ENCODE data around the gene MEGF10.
"Not testable (repeated sequence)": the region's sequence is repeated elsewhere in the genome, so short reads cannot be mapped to it uniquely, and the experiment has no call there.

DNA sequence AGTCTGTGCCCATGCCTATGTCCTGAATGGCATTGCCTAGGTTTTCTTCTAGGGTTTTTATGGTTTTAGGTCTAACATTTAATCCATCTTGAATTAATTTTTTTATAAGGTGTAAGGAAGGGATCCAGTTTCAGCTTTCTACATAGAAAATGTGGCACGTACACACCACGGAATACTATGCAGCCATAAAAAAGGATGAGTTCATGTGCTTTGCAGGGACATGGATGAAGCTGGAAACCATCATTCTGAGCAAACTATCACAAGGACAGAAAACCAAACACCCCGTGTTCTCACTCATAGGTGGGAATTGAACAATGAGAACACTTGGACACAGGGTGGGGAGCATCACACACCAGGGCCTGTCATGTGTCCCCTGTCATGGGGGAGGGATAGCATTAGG lies 26.8 kb downstream of the MEGF10 start:
- TF ChIP-seq, protein P1, sequence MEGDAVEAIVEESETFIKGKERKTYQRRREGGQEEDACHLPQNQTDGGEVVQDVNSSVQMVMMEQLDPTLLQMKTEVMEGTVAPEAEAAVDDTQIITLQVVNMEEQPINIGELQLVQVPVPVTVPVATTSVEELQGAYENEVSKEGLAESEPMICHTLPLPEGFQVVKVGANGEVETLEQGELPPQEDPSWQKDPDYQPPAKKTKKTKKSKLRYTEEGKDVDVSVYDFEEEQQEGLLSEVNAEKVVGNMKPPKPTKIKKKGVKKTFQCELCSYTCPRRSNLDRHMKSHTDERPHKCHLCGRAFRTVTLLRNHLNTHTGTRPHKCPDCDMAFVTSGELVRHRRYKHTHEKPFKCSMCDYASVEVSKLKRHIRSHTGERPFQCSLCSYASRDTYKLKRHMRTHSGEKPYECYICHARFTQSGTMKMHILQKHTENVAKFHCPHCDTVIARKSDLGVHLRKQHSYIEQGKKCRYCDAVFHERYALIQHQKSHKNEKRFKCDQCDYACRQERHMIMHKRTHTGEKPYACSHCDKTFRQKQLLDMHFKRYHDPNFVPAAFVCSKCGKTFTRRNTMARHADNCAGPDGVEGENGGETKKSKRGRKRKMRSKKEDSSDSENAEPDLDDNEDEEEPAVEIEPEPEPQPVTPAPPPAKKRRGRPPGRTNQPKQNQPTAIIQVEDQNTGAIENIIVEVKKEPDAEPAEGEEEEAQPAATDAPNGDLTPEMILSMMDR (IDR thresholded peaks at IDR 0.05; ENCODE audit: control extremely low read depth in 1 of 3, insufficient read depth in 1 of 3, low read depth in 1 of 3, low read length in 3 of 3): not testable (repeated sequence)
- not testable (repeated sequence) for TF ChIP-seq POLR2AphosphoS5 (IDR thresholded peaks at IDR 0.05; ENCODE audit: low read depth, low read length); SUZ12 (IDR thresholded peaks at IDR 0.05; ENCODE audit: low read length); GABPA (IDR thresholded peaks at IDR 0.05; ENCODE audit: borderline replicate concordance, insufficient read depth, low read length); RBBP5 (IDR thresholded peaks at IDR 0.05; ENCODE audit: borderline replicate concordance, low read depth, low read length); POLR2A (IDR thresholded peaks at IDR 0.05; ENCODE audit: control extremely low read depth in 1 of 2, low read depth in 2 of 2, low read length in 2 of 2)

All from H1 (cell line).